GM18498 (cell line): ENCODE results near the gene DDI2.
"Not testable (repeated sequence)": the region's sequence is repeated elsewhere in the genome, so short reads cannot be mapped to it uniquely, and the experiment has no call there.

ENCODE experiments used
- ATAC-seq: cut with Tn5 transposase; IDR thresholded peaks from one replicate; pipeline ENCODE4 v1.9.1; 2021; ENCODE audit warnings: mild to moderate bottlenecking, moderate library complexity; ENCODE audit not compliant: unreplicated experiment

DDI2 gene

GRCh38 chr1:15676688-15677661 is 59.7 kb downstream of the DDI2 start:
- ATAC-seq = no peak

GRCh38 chr1:15678578-15678977 is 61.3 kb downstream of the DDI2 start:
- ATAC-seq = no peak

- no peak for ATAC-seq
Measured at GRCh38 chr1:15680131-15680530, 62.9 kb downstream of the DDI2 start.

GRCh38 chr1:15680561-15681348 is 63.5 kb downstream of the DDI2 start:
- no peak for ATAC-seq

- no peak for ATAC-seq
Measured at GRCh38 chr1:15681349-15682292, 64.4 kb downstream of the DDI2 start.

- no peak for ATAC-seq
Measured at GRCh38 chr1:15682936-15683341, 65.7 kb downstream of the DDI2 start.

GRCh38 chr1:15683345-15684039 is 66.2 kb downstream of the DDI2 start:
- no peak for ATAC-seq

- peak; percentile 73 for ATAC-seq
Measured at GRCh38 chr1:15684042-15684461, 66.8 kb downstream of the DDI2 start, which contains the start of gene PLEKHM2. Gene PLEKHM2 (plus strand): TSS chr1:15684320. CDS start chr1:15684559, 239 bp downstream.

- ATAC-seq = peak; percentile 43
Measured at GRCh38 chr1:15684468-15685291, 67.4 kb downstream of the DDI2 start.

- no peak for ATAC-seq
Measured at GRCh38 chr1:15685820-15686219, 68.6 kb downstream of the DDI2 start.

GRCh38 chr1:15687446-15687845 is 70.2 kb downstream of the DDI2 start:
- no peak for ATAC-seq

GRCh38 chr1:15690317-15690716 is 73.1 kb downstream of the DDI2 start:
- no peak for ATAC-seq

GRCh38 chr1:15691434-15692032 is 74.3 kb downstream of the DDI2 start:
- ATAC-seq = no peak

- ATAC-seq = no peak
Measured at GRCh38 chr1:15692121-15692682, 74.9 kb downstream of the DDI2 start.

- no peak for ATAC-seq
Measured at GRCh38 chr1:15693371-15693770, 76.1 kb downstream of the DDI2 start.

GRCh38 chr1:15696956-15697521 is 79.8 kb downstream of the DDI2 start:
- peak; percentile 90 for ATAC-seq

- ATAC-seq = no peak
Measured at GRCh38 chr1:15698201-15698600, 80.9 kb downstream of the DDI2 start.

- not testable (repeated sequence) for ATAC-seq
Measured at GRCh38 chr1:15699321-15699720, 82.1 kb downstream of the DDI2 start.
